DND-41 (cell line): ENCODE data around the gene FAU.
A peak's percentile ranks its signal among the peaks of the same experiment; 100 is the strongest.

Experiments used
- ATAC-seq: fragments of 200-7000 bp; cut with Tn5 transposase; 3 replicates; pipeline ENCODE4 v1.9.1; 2021; ENCODE audit warnings: low read depth; ENCODE audit not compliant: insufficient read depth
- DNase-seq: peaks from one replicate; pipeline ENCODE4 v3.0.0-alpha.2; 2020
- H2AFZ ChIP-seq: 2 replicates; pipeline ENCODE4 v1.6.0; 2012; ENCODE audit warnings: low read depth, low read length
- H3K27ac ChIP-seq: 2 replicates; pipeline ENCODE4 v1.5.1; 2012; ENCODE audit warnings: low read length, inconsistent platforms
- H3K27me3 ChIP-seq: fragments of 200-600 bp; sonication (generic); 2 replicates; pipeline ENCODE4 v1.6.0; 2012; ENCODE audit warnings: low read length, mild to moderate bottlenecking, inconsistent platforms; ENCODE audit not compliant: insufficient read depth, poor library complexity
- H3K36me3 ChIP-seq: 2 replicates; pipeline ENCODE4 v1.5.1; 2012; ENCODE audit warnings: low read length, inconsistent platforms; ENCODE audit not compliant: insufficient read depth
- H3K4me1 ChIP-seq: 2 replicates; pipeline ENCODE4 v1.5.1; 2012; ENCODE audit warnings: mild to moderate bottlenecking, low read length; ENCODE audit not compliant: insufficient read depth
- H3K4me2 ChIP-seq: 2 replicates; pipeline ENCODE4 v1.6.0; 2012; ENCODE audit warnings: mild to moderate bottlenecking, moderate library complexity, low read length, inconsistent platforms; ENCODE audit not compliant: insufficient read depth
- H3K4me3 ChIP-seq, 2 experiments: fragments of 200-600 bp in 1 of 2; shearing (Covaris generic) in 1 of 2; 2 replicates each; pipeline ENCODE4 v1.5.1; 2012 to 2016; ENCODE audit warnings: inconsistent platforms in 2 of 2, low read length in 2 of 2, mild to moderate bottlenecking in 2 of 2, low read depth in 1 of 2, moderate library complexity in 1 of 2
- H3K79me2 ChIP-seq: 2 replicates; pipeline ENCODE4 v1.6.0; 2012; ENCODE audit warnings: low read length, inconsistent platforms; ENCODE audit not compliant: insufficient read depth
- H3K9ac ChIP-seq: 2 replicates; pipeline ENCODE4 v1.6.0; 2012; ENCODE audit warnings: low read depth, mild to moderate bottlenecking, inconsistent platforms, low read length, moderate library complexity
- H3K9me3 ChIP-seq: 2 replicates; pipeline ENCODE4 v1.5.1; 2012; ENCODE audit warnings: low read length, moderate library complexity, mild to moderate bottlenecking, inconsistent platforms; ENCODE audit not compliant: insufficient read depth, severe bottlenecking
- H4K20me1 ChIP-seq: 2 replicates; pipeline ENCODE4 v1.6.0; 2012; ENCODE audit warnings: low read length; ENCODE audit not compliant: insufficient read depth
- CTCF ChIP-seq: IDR thresholded peaks from 2 replicates; pipeline ENCODE4 v1.5.1; 2012; ENCODE audit warnings: borderline replicate concordance, low read length, moderate library complexity, mild to moderate bottlenecking; ENCODE audit not compliant: poor library complexity, severe bottlenecking; ENCODE audit errors: extremely low read depth
- EZH2 ChIP-seq: IDR thresholded peaks from 3 replicates; pipeline ENCODE4 v1.6.1; 2012; ENCODE audit warnings: borderline replicate concordance, low read depth, mild to moderate bottlenecking, moderate library complexity, low read length, inconsistent platforms; ENCODE audit not compliant: severe bottlenecking

FAU gene

GRCh38 chr11:65130631-65131416, 8.9 kb upstream of the FAU start:
- H3K4me2 ChIP-seq = no peak overlapping the region
- peaks cover 72% of the 10 kb centered on the region for H3K36me3 ChIP-seq
- H3K27ac ChIP-seq = no peak overlapping the region

GRCh38 chr11:65129649-65130441, 7.9 kb upstream of the FAU start:
- H3K36me3 ChIP-seq = peaks cover 82% of the 10 kb centered on the region
- ATAC-seq (no peak), DNase-seq (no peak)
- peaks cover 26% of the 10 kb centered on the region for H3K79me2 ChIP-seq
- H3K27me3 ChIP-seq = no peaks in the 10 kb centered on the region
- H3K4me2 ChIP-seq = no peak overlapping the region
- peaks cover 21% of the 10 kb centered on the region for H4K20me1 ChIP-seq
- no peak overlapping the region for H3K4me3 ChIP-seq
- H2AFZ ChIP-seq = no peak overlapping the region
- H3K9me3 ChIP-seq = no peaks in the 10 kb centered on the region
- no peak overlapping the region for H3K27ac ChIP-seq
- H3K4me1 ChIP-seq = peaks cover 18% of the 10 kb centered on the region
- no peak overlapping the region for H3K9ac ChIP-seq
- TF ChIP-seq EZH2 (no peak), CTCF (no peak)

More at GRCh38 chr11:65130631-65131416, 8.9 kb upstream of the FAU start:
- Histone ChIP-seq H3K4me3 (no peak overlapping the region), H3K4me1 (peaks cover 25% of the 10 kb centered on the region), H3K79me2 (peaks cover 26% of the 10 kb centered on the region), H3K27me3 (no peaks in the 10 kb centered on the region), H3K9me3 (no peaks in the 10 kb centered on the region), H4K20me1 (peaks cover 21% of the 10 kb centered on the region), H2AFZ (no peak overlapping the region), H3K9ac (no peak overlapping the region)
- TF ChIP-seq EZH2 (no peak), CTCF (no peak)
- ATAC-seq = no peak
- no peak for DNase-seq

GRCh38 chr11:65128182-65129145, 6.5 kb upstream of the FAU start:
- no peak overlapping the region for H2AFZ ChIP-seq
- DNase-seq (no peak), ATAC-seq (peak; percentile 22; the same call in 1 of the 3 replicates)
- H3K79me2 ChIP-seq = peaks cover 27% of the 10 kb centered on the region
- no peaks in the 10 kb centered on the region for H3K27me3 ChIP-seq
- H3K4me1 ChIP-seq = peaks cover 21% of the 10 kb centered on the region
- TF ChIP-seq CTCF (no peak), EZH2 (no peak)
- H3K9me3 ChIP-seq = no peaks in the 10 kb centered on the region
- no peak overlapping the region for H3K9ac ChIP-seq
- no peak overlapping the region for H3K4me3 ChIP-seq
- no peak overlapping the region for H3K27ac ChIP-seq
- H3K4me2 ChIP-seq = no peak overlapping the region
- peaks cover 91% of the 10 kb centered on the region for H3K36me3 ChIP-seq
- peaks cover 14% of the 10 kb centered on the region; the same call in 1 of the 2 replicates for H4K20me1 ChIP-seq
